GM12878 (cell line): ENCODE measurements around the gene OR4A16.

Experiments used
- BCL3 ChIP-seq: IDR thresholded peaks from 2 replicates; pipeline ENCODE4 v1.6.1; 2011; ENCODE audit warnings: borderline replicate concordance, low read depth, mild to moderate bottlenecking, moderate library complexity, low read length; ENCODE audit not compliant: insufficient read depth, poor library complexity, severe bottlenecking
- E4F1 ChIP-seq: fragments of 450-650 bp; IDR thresholded peaks from 2 replicates; pipeline ENCODE4 v1.6.1; 2018; ENCODE audit warnings: borderline replicate concordance, mild to moderate bottlenecking; ENCODE audit not compliant: partially characterized antibody
- EGR1 ChIP-seq, 2 experiments: IDR thresholded peaks; 1 replicate in 1 of 2; 2 replicates in 1 of 2; pipeline ENCODE4 v1.6.1; 2011 to 2012; ENCODE audit warnings: low read depth in 2 of 2, low read length in 2 of 2, borderline replicate concordance in 1 of 2, mild to moderate bottlenecking in 1 of 2, moderate library complexity in 1 of 2
- EP300 ChIP-seq, 2 experiments: fragments of 150-350 bp in 1 of 2; IDR thresholded peaks; 2 replicates each; pipeline ENCODE4 v1.6.1; 2011 to 2012; ENCODE audit warnings: low read depth in 2 of 2, low read length in 2 of 2, borderline replicate concordance in 1 of 2, improper control_type of control experiment in 1 of 2, inconsistent platforms in 1 of 2; ENCODE audit not compliant: control insufficient read depth in 1 of 2
- IRF3 ChIP-seq: fragments of 450-650 bp; IDR thresholded peaks from 2 replicates; pipeline ENCODE4 v1.6.1; 2014; ENCODE audit warnings: mild to moderate bottlenecking
- KDM1A ChIP-seq: fragments of 200-600 bp; sonication (generic); IDR thresholded peaks from 2 replicates; pipeline ENCODE4 v1.6.1; 2016; ENCODE audit warnings: borderline replicate concordance
- POLR2A ChIP-seq: IDR thresholded peaks from 2 replicates; pipeline ENCODE4 v1.6.1; 2011; ENCODE audit warnings: low read depth, mild to moderate bottlenecking, low read length
- STAT3 ChIP-seq: IDR thresholded peaks from 2 replicates; pipeline ENCODE4 v1.6.1; 2011; ENCODE audit warnings: low read depth, low read length, improper control_type of control experiment
- TF ChIP-seq, protein P1 (sequence below): IDR thresholded peaks from 2 replicates; pipeline ENCODE4 v1.6.1; 2012; ENCODE audit warnings: low read depth, low read length, improper control_type of control experiment
- TF ChIP-seq, protein P2 (sequence below): IDR thresholded peaks from 2 replicates; pipeline ENCODE4 v1.6.1; 2011; ENCODE audit warnings: low read depth, low read length, improper control_type of control experiment, borderline replicate concordance
- TF ChIP-seq, protein P3 (sequence below), 3 experiments: IDR thresholded peaks in 2 of 3; conservative IDR thresholded peaks in 1 of 3; 2 replicates each; pipeline ENCODE4 v1.5.1; 2011; ENCODE audit warnings: low read depth in 3 of 3, low read length in 3 of 3, mild to moderate bottlenecking in 3 of 3, control low read depth in 2 of 3, moderate library complexity in 2 of 3, inconsistent platforms in 1 of 3, mixed read lengths in 1 of 3; ENCODE audit not compliant: control insufficient read depth in 2 of 3, insufficient read depth in 1 of 3; ENCODE audit errors: extremely low read depth in 1 of 3

- TF ChIP-seq KDM1A: no peak
- no peak for TF ChIP-seq POLR2A
- TF ChIP-seq BCL3: no peak
- TF ChIP-seq, protein P1, sequence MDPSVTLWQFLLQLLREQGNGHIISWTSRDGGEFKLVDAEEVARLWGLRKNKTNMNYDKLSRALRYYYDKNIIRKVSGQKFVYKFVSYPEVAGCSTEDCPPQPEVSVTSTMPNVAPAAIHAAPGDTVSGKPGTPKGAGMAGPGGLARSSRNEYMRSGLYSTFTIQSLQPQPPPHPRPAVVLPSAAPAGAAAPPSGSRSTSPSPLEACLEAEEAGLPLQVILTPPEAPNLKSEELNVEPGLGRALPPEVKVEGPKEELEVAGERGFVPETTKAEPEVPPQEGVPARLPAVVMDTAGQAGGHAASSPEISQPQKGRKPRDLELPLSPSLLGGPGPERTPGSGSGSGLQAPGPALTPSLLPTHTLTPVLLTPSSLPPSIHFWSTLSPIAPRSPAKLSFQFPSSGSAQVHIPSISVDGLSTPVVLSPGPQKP: no peak
- no peak for TF ChIP-seq IRF3
- no peak for TF ChIP-seq EP300 (IDR thresholded peaks at IDR 0.05; ENCODE audit: borderline replicate concordance in 1 of 2, control insufficient read depth in 1 of 2, low read depth in 2 of 2, low read length in 2 of 2)
- TF ChIP-seq, protein P2, sequence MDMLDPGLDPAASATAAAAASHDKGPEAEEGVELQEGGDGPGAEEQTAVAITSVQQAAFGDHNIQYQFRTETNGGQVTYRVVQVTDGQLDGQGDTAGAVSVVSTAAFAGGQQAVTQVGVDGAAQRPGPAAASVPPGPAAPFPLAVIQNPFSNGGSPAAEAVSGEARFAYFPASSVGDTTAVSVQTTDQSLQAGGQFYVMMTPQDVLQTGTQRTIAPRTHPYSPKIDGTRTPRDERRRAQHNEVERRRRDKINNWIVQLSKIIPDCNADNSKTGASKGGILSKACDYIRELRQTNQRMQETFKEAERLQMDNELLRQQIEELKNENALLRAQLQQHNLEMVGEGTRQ: no peak
- TF ChIP-seq, protein P3, sequence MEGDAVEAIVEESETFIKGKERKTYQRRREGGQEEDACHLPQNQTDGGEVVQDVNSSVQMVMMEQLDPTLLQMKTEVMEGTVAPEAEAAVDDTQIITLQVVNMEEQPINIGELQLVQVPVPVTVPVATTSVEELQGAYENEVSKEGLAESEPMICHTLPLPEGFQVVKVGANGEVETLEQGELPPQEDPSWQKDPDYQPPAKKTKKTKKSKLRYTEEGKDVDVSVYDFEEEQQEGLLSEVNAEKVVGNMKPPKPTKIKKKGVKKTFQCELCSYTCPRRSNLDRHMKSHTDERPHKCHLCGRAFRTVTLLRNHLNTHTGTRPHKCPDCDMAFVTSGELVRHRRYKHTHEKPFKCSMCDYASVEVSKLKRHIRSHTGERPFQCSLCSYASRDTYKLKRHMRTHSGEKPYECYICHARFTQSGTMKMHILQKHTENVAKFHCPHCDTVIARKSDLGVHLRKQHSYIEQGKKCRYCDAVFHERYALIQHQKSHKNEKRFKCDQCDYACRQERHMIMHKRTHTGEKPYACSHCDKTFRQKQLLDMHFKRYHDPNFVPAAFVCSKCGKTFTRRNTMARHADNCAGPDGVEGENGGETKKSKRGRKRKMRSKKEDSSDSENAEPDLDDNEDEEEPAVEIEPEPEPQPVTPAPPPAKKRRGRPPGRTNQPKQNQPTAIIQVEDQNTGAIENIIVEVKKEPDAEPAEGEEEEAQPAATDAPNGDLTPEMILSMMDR (IDR thresholded peaks at IDR 0.05 in 2 of 3, conservative IDR thresholded peaks at IDR 0.05 in 1 of 3; ENCODE audit: control insufficient read depth in 2 of 3, extremely low read depth in 1 of 3, insufficient read depth in 1 of 3, low read depth in 3 of 3, low read length in 3 of 3): no peak
- no peak for TF ChIP-seq E4F1
- TF ChIP-seq EGR1 (IDR thresholded peaks at IDR 0.05; ENCODE audit: borderline replicate concordance in 1 of 2, low read depth in 2 of 2, low read length in 2 of 2): no peak
- TF ChIP-seq STAT3: no peak
Observed at GRCh38 chr11:55324500-55324899, 18.5 kb upstream of the OR4A16 start.
